ENCODE measurements around the gene WAC. TPM values are rescaled to one million over a fixed set of nuclear protein-coding genes. Genes with fewer than 3 reads are reported as not detected.

Gene WAC
- polyA plus RNA-seq, 1 of the 3 experiments (the other 2 are of a cell fraction) = 31.1 TPM

- WGBS (ENCODE audit: low lambda C conversion rate) = 94% methylated on average over 3 of the region's 3 CpGs
- Histone ChIP-seq H3K27me3 (ENCODE audit: insufficient read depth) (no peaks in the 10 kb centered on the region), H3K9me3 (no peaks in the 10 kb centered on the region), H3K9ac (no peak overlapping the region), H3K27ac (ENCODE audit: low read depth in 2 of 2, low read length in 1 of 2) (no peak overlapping the region; a peak in 1 of 4 replicates), H3K4me2 (no peak overlapping the region), H3K4me3 (ENCODE audit: low read depth in 2 of 2, low read length in 1 of 2) (no peak overlapping the region), H3K9me2 (no peaks in the 10 kb centered on the region), H3K79me2 (ENCODE audit: insufficient read depth) (peaks cover 100% of the 10 kb centered on the region), H4K20me1 (ENCODE audit: insufficient read depth) (peaks cover 99% of the 10 kb centered on the region), H3K4me1 (ENCODE audit: control insufficient read depth in 1 of 2, insufficient read depth in 2 of 2, low read depth in 1 of 2, low read length in 1 of 2) (peaks cover 5 to 20% of the 10 kb centered on the region in 2 experiments; a peak in 2 of 4 replicates), H2AFZ (ENCODE audit: low read depth) (no peak overlapping the region), H3K36me3 (replicated peaks in 1 of 2; ENCODE audit: control insufficient read depth in 1 of 2, insufficient read depth in 2 of 2, low read length in 1 of 2) (peaks cover 56 to 81% of the 10 kb centered on the region in 2 experiments), H3F3A (replicated peaks; ENCODE audit: insufficient read depth) (peaks cover 15% of the 10 kb centered on the region)
- POLR2A ChIA-PET = no interaction called here
- no peak for DNase-seq
- CTCF ChIA-PET = interaction anchor here (1.2 kb wide), 1 partner anchor 10 kb away, joined by 3 read pairs; no protein-coding TSS in a partner anchor
- TF ChIP-seq ELF1 (IDR thresholded peaks at IDR 0.05) = no peak
- no peak for TF ChIP-seq JUND (IDR thresholded peaks at IDR 0.05)
- TF ChIP-seq, protein P1, sequence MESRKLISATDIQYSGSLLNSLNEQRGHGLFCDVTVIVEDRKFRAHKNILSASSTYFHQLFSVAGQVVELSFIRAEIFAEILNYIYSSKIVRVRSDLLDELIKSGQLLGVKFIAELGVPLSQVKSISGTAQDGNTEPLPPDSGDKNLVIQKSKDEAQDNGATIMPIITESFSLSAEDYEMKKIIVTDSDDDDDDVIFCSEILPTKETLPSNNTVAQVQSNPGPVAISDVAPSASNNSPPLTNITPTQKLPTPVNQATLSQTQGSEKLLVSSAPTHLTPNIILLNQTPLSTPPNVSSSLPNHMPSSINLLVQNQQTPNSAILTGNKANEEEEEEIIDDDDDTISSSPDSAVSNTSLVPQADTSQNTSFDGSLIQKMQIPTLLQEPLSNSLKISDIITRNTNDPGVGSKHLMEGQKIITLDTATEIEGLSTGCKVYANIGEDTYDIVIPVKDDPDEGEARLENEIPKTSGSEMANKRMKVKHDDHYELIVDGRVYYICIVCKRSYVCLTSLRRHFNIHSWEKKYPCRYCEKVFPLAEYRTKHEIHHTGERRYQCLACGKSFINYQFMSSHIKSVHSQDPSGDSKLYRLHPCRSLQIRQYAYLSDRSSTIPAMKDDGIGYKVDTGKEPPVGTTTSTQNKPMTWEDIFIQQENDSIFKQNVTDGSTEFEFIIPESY (IDR thresholded peaks at IDR 0.05; ENCODE audit: borderline replicate concordance, low read depth) = no peak
- TF ChIP-seq, protein P2, sequence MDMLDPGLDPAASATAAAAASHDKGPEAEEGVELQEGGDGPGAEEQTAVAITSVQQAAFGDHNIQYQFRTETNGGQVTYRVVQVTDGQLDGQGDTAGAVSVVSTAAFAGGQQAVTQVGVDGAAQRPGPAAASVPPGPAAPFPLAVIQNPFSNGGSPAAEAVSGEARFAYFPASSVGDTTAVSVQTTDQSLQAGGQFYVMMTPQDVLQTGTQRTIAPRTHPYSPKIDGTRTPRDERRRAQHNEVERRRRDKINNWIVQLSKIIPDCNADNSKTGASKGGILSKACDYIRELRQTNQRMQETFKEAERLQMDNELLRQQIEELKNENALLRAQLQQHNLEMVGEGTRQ (IDR thresholded peaks at IDR 0.05; ENCODE audit: borderline replicate concordance, low read depth, low read length) = no peak
- no peak for TF ChIP-seq FOXJ3 (CRISPR knock-in tag; IDR thresholded peaks at IDR 0.05)
- TF ChIP-seq, protein P3, sequence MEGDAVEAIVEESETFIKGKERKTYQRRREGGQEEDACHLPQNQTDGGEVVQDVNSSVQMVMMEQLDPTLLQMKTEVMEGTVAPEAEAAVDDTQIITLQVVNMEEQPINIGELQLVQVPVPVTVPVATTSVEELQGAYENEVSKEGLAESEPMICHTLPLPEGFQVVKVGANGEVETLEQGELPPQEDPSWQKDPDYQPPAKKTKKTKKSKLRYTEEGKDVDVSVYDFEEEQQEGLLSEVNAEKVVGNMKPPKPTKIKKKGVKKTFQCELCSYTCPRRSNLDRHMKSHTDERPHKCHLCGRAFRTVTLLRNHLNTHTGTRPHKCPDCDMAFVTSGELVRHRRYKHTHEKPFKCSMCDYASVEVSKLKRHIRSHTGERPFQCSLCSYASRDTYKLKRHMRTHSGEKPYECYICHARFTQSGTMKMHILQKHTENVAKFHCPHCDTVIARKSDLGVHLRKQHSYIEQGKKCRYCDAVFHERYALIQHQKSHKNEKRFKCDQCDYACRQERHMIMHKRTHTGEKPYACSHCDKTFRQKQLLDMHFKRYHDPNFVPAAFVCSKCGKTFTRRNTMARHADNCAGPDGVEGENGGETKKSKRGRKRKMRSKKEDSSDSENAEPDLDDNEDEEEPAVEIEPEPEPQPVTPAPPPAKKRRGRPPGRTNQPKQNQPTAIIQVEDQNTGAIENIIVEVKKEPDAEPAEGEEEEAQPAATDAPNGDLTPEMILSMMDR (IDR thresholded peaks at IDR 0.05) = no peak
- TF ChIP-seq CHD2 (IDR thresholded peaks at IDR 0.05; ENCODE audit: low read length, partially characterized antibody) = no peak
- TF ChIP-seq, protein P4, sequence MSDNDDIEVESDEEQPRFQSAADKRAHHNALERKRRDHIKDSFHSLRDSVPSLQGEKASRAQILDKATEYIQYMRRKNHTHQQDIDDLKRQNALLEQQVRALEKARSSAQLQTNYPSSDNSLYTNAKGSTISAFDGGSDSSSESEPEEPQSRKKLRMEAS (IDR thresholded peaks at IDR 0.05; ENCODE audit: low read depth) = no peak
- TF ChIP-seq RFX5 (IDR thresholded peaks at IDR 0.05; ENCODE audit: low read length) = no peak
- TF ChIP-seq, protein P5, sequence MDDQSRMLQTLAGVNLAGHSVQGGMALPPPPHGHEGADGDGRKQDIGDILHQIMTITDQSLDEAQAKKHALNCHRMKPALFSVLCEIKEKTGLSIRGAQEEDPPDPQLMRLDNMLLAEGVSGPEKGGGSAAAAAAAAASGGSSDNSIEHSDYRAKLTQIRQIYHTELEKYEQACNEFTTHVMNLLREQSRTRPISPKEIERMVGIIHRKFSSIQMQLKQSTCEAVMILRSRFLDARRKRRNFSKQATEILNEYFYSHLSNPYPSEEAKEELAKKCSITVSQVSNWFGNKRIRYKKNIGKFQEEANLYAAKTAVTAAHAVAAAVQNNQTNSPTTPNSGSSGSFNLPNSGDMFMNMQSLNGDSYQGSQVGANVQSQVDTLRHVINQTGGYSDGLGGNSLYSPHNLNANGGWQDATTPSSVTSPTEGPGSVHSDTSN (IDR thresholded peaks at IDR 0.05) = no peak
- TF ChIP-seq EZH2phosphoT487 (IDR thresholded peaks at IDR 0.05; ENCODE audit: borderline replicate concordance, low read depth) = no peak
- TF ChIP-seq MEF2A (IDR thresholded peaks at IDR 0.05; ENCODE audit: borderline replicate concordance, low read depth) = no peak
These were observed 22.0 kb downstream of the WAC start for GRCh38 chr10:28554952-28555351.

Measured in SK-N-SH (cell line).